Measurements from ENCODE around the gene PLK3. TPM values are rescaled to one million over a fixed set of nuclear protein-coding genes. Genes with fewer than 3 reads are reported as not detected.

Gene PLK3
- total and polyA plus RNA-seq, 9 of the 15 experiments (the other 6 are each of a cell fraction or from before 2014, with no cell fraction given), result 0.52 to 22.7 (median 11.0) TPM

GRCh38 chr1:44842862-44843655, 42.9 kb downstream of the PLK3 start, which contains the start of gene PTCH2:
TSS of gene PTCH2 (minus strand) at chr1:44843253. CDS start at chr1:44842932, 321 bp downstream.
- H3K27me3 ChIP-seq (ENCODE audit: control insufficient read depth in 2 of 2, insufficient read depth in 2 of 2, low read length in 2 of 2), result no peaks in the 10 kb centered on the region
- no peaks in the 10 kb centered on the region for H3K9me3 ChIP-seq (replicated peaks; ENCODE audit: control insufficient read depth, insufficient read depth, low read depth, low read length)
- no TSS peak for BruUV-seq (replicated peaks)
- in situ Hi-C loops (cut with MboI) (loop anchor here (5.0 kb wide), 1 partner anchor 459 kb away; no protein-coding TSS in a partner anchor), intact Hi-C loops (cut with micrococcal nuclease) (no loop called here)
- H3K9ac ChIP-seq (ENCODE audit: insufficient read depth in 1 of 2, low read depth in 2 of 2, low read length in 2 of 2), result peak within 1 kb of the TSS; percentile 58 to 95; a peak in 3 of 4 replicates
- peak within 1 kb of the TSS; percentile 56 for H3K4me3 ChIP-seq
- H2AFZ ChIP-seq (ENCODE audit: low read depth, low read length), result peak within 1 kb of the TSS; percentile 86
- no peaks in the 10 kb centered on the region for H3K9me1 ChIP-seq (ENCODE audit: control insufficient read depth, insufficient read depth, low read length)
- peak; percentile 83 to 95 (median 92) for DNase-seq (ENCODE audit: extremely low read depth in 1 of 4, low spot score in 3 of 4)
- no peak for FAIRE-seq
- H3K27ac ChIP-seq (ENCODE audit: extremely low read depth, low read depth, low read length), result peak within 1 kb of the TSS; percentile 23; the same call in 1 of the 3 replicates
- peak within 1 kb of the TSS; percentile 82 for H3K4me2 ChIP-seq (ENCODE audit: insufficient read depth, low read length)
- WGBS (ENCODE audit: insufficient coverage, low coverage, missing lambda C conversion rate), result 3% methylated on average over 53 of the region's 72 CpGs
- CTCF ChIA-PET (ENCODE audit: low intra/inter-chr PET ratio), result no interaction called here
- H3K36me3 ChIP-seq (ENCODE audit: control insufficient read depth, insufficient read depth, low read length), result no peaks in the 10 kb centered on the region
- ATAC-seq, result peak; percentile 93
- POLR2A ChIA-PET, result interaction anchor here (0.6 to 2.9 kb wide), 17 partner anchors 8 to 665 kb away, joined by 3 to 20 read pairs (median 3); partner anchors contain the start of genes MUTYH and TOE1
- no peaks in the 10 kb centered on the region for H4K20me1 ChIP-seq (replicated peaks; ENCODE audit: control insufficient read depth, insufficient read depth, low read length)
- H3K79me2 ChIP-seq (ENCODE audit: control insufficient read depth, insufficient read depth, low read length), result no peaks in the 10 kb centered on the region
- H3K4me1 ChIP-seq (replicated peaks in 1 of 2; ENCODE audit: control insufficient read depth in 2 of 2, insufficient read depth in 2 of 2, low read length in 2 of 2), result peaks cover 5 to 17% of the 10 kb centered on the region in 2 experiments; a peak in 3 of 5 replicates
- TF ChIP-seq ZBTB7A (IDR thresholded peaks at IDR 0.05; ENCODE audit: borderline replicate concordance, control insufficient read depth, low read depth, low read length), result peak; percentile 70
- TF ChIP-seq ZNF12 (CRISPR knock-in tag; IDR thresholded peaks at IDR 0.05), result peak; percentile 73
- peak; percentile 29 for TF ChIP-seq FUS (optimal IDR thresholded peaks at IDR 0.05; ENCODE audit: low read depth, low read length)
- peak; percentile 36; the same call in 1 of the 2 replicates for TF ChIP-seq CTBP1 (IDR thresholded peaks at IDR 0.05; ENCODE audit: borderline replicate concordance)
- TF ChIP-seq ZNF609 (CRISPR knock-in tag; IDR thresholded peaks at IDR 0.05; ENCODE audit: borderline replicate concordance), result no peak
- 0 out of 2 replicates have a peak, but pooled peaks have one; percentile 8 for TF ChIP-seq NCOA1 (IDR thresholded peaks at IDR 0.05; ENCODE audit: low read depth)
- TF ChIP-seq MYC (IDR thresholded peaks at IDR 0.05; ENCODE audit: low read depth, low read length), result no peak
- TF ChIP-seq MYC (CRISPR knock-in tag; IDR thresholded peaks at IDR 0.05; ENCODE audit: borderline replicate concordance, low read depth), result 0 out of 2 replicates have a peak, but pooled peaks have one; percentile 36
- no peak for TF ChIP-seq ZNF121 (CRISPR knock-in tag; conservative IDR thresholded peaks at IDR 0.05)
- peak; percentile 51; the same call in 1 of the 2 replicates for TF ChIP-seq GABPB1 (CRISPR knock-in tag; IDR thresholded peaks at IDR 0.05)
- no peak for TF ChIP-seq ZNF23 (CRISPR knock-in tag; IDR thresholded peaks at IDR 0.05)
- TF ChIP-seq ILK (tag; IDR thresholded peaks at IDR 0.05; ENCODE audit: borderline replicate concordance, low read depth), result no peak
- no peak for TF ChIP-seq SIN3A (IDR thresholded peaks at IDR 0.05; ENCODE audit: borderline replicate concordance in 2 of 2, control insufficient read depth in 1 of 2, low read depth in 2 of 2, low read length in 2 of 2)
- TF ChIP-seq GMEB1 (CRISPR knock-in tag; IDR thresholded peaks at IDR 0.05), result no peak
- no peak for TF ChIP-seq C11orf30 (IDR thresholded peaks at IDR 0.05; ENCODE audit: low read depth)
